GM19043 (cell line): ENCODE data around the gene GALK2.
"Not testable (repeated sequence)": the region's sequence is repeated elsewhere in the genome, so short reads cannot be mapped to it uniquely, and the experiment has no call there.

Source experiments
- ATAC-seq: cut with Tn5 transposase; IDR thresholded peaks from one replicate; pipeline ENCODE4 v1.9.1; 2021; ENCODE audit warnings: low read depth; ENCODE audit not compliant: unreplicated experiment

The GALK2 gene

GRCh38 chr15:49163678-49164077 lies 6.4 kb upstream of the GALK2 start:
- ATAC-seq: no peak

- no peak for ATAC-seq
Observed at GRCh38 chr15:49164865-49165264, 5.2 kb upstream of the GALK2 start.

GRCh38 chr15:49168016-49168415 lies 2.0 kb upstream of the GALK2 start:
- no peak for ATAC-seq

GRCh38 chr15:49171790-49172189 lies 1.7 kb downstream of the GALK2 start:
- no peak for ATAC-seq

- no peak for ATAC-seq
Observed at GRCh38 chr15:49174902-49175301, 4.9 kb downstream of the GALK2 start.

GRCh38 chr15:49175582-49176397 lies 5.7 kb downstream of the GALK2 start:
- ATAC-seq: not testable (repeated sequence)

- ATAC-seq: no peak
Observed at GRCh38 chr15:49178497-49178896, 8.4 kb downstream of the GALK2 start.

- ATAC-seq: no peak
Observed at GRCh38 chr15:49179433-49180190, 9.6 kb downstream of the GALK2 start.

- no peak for ATAC-seq
Observed at GRCh38 chr15:49182128-49182527, 12.1 kb downstream of the GALK2 start.

- not testable (repeated sequence) for ATAC-seq
Observed at GRCh38 chr15:49183741-49184140, 13.7 kb downstream of the GALK2 start.

GRCh38 chr15:49185473-49185872 lies 15.4 kb downstream of the GALK2 start:
- ATAC-seq: peak; percentile 80

- ATAC-seq: no peak
Observed at GRCh38 chr15:49187549-49188245, 17.6 kb downstream of the GALK2 start.

- no peak for ATAC-seq
Observed at GRCh38 chr15:49188933-49189332, 18.9 kb downstream of the GALK2 start.

- no peak for ATAC-seq
Observed at GRCh38 chr15:49189631-49190030, 19.6 kb downstream of the GALK2 start.

- no peak for ATAC-seq
Observed at GRCh38 chr15:49190586-49190985, 20.5 kb downstream of the GALK2 start.

GRCh38 chr15:49191892-49192291 lies 21.8 kb downstream of the GALK2 start:
- ATAC-seq: no peak

- ATAC-seq: no peak
Observed at GRCh38 chr15:49196856-49197255, 26.8 kb downstream of the GALK2 start.

GRCh38 chr15:49199666-49200065 lies 29.6 kb downstream of the GALK2 start:
- ATAC-seq: no peak

- ATAC-seq: no peak
Observed at GRCh38 chr15:49200347-49200746, 30.3 kb downstream of the GALK2 start.

GRCh38 chr15:49208102-49208501 lies 38.1 kb downstream of the GALK2 start:
- ATAC-seq: not testable (repeated sequence)

- ATAC-seq: no peak
Observed at GRCh38 chr15:49212897-49213296, 42.9 kb downstream of the GALK2 start.
